IgD-negative memory B cell (primary cell): ENCODE results near the gene EVL. TPM values are rescaled to one million over a fixed set of nuclear protein-coding genes. Genes with fewer than 3 reads are reported as not detected.
"Not testable (repeated sequence)": the region's sequence is repeated elsewhere in the genome, so short reads cannot be mapped to it uniquely, and the experiment has no call there.

ENCODE experiments used
- H3K27ac Mint-ChIP-seq, 3 donors: one replicate each; pipeline ENCODE4 v1.8.0; 2020 to 2022; ENCODE audit warnings: mild to moderate bottlenecking in 3 of 3, mixed read lengths in 3 of 3, moderate library complexity in 1 of 3
- H3K27me3 Mint-ChIP-seq: one replicate; pipeline ENCODE4 v1.8.0; 2021; ENCODE audit warnings: mixed read lengths
- H3K36me3 Mint-ChIP-seq: one replicate; pipeline ENCODE4 v1.8.0; 2020; ENCODE audit warnings: mild to moderate bottlenecking, mixed read lengths
- H3K4me1 Mint-ChIP-seq, 3 donors: one replicate each; pipeline ENCODE4 v1.8.0; 2020 to 2022; ENCODE audit warnings: mixed read lengths in 3 of 3, mild to moderate bottlenecking in 1 of 3
- H3K4me3 Mint-ChIP-seq, 4 donors: one replicate each; pipeline ENCODE4 v1.8.0; 2020 to 2022; ENCODE audit warnings: mild to moderate bottlenecking in 4 of 4, mixed read lengths in 4 of 4, moderate library complexity in 3 of 4
- H3K9me3 Mint-ChIP-seq, 3 donors: one replicate each; pipeline ENCODE4 v1.8.0; 2020 to 2021; ENCODE audit warnings: mixed read lengths in 3 of 3, mild to moderate bottlenecking in 1 of 3
- polyA plus RNA-seq: library from polyadenylated mRNA; unstranded; fragments of 300-500 nt; fragmentation: Illumina TruSeq; gene quantifications from one replicate; pipeline ENCODE4 v1.2.3, GENCODE V29; 2021

Gene EVL, protein sequence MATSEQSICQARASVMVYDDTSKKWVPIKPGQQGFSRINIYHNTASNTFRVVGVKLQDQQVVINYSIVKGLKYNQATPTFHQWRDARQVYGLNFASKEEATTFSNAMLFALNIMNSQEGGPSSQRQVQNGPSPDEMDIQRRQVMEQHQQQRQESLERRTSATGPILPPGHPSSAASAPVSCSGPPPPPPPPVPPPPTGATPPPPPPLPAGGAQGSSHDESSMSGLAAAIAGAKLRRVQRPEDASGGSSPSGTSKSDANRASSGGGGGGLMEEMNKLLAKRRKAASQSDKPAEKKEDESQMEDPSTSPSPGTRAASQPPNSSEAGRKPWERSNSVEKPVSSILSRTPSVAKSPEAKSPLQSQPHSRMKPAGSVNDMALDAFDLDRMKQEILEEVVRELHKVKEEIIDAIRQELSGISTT
- 73.3 TPM for polyA plus RNA-seq

DNA sequence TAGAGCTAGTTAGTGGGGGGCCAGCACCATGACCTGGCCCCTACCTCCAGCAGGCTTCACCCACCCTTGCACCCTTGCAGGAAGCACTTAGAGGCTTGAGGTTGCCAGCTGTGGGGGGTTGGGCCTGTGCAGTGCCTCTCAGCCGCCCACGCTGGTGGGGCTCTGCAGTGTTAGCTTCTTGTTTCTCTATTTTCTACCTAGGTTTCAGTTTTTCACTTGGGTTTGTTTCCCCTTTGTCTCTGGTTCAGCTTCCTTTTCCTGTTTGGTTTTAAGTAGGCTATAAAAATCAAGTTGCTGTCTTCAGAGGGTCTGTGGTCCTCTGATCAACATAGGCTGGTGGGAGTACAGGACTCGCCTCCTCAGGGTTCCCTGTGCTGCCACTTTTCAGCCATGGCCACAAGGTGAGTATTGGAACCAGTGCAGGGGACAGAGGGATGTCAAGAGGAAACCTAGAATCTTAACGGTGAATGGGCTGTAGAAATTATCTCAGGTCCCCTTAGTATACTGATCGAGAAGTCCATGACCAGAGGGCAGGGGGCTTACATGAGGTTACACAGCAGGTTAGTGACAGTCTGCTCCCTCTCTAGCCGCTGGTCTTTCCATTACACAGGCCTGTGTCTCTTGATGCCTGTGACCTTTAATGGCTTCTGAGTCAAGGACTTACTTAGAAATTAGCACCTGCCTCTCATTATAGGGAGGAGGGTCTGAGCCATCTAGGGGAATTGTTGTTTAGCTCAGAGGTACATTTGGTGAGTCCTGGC is at the start of gene EVL:
EVL (plus strand) TSS at position 312 of the 761 bp plus-strand sequence; CDS start at position 391, 79 bp downstream.
- H3K4me3 Mint-ChIP-seq = peak within 1 kb of the TSS; percentile 96 to 100 (median 98)
- no peaks in the 10 kb centered on the region for H3K9me3 Mint-ChIP-seq
- peak within 1 kb of the TSS; percentile 86 to 96 (median 93) for H3K27ac Mint-ChIP-seq
- H3K27me3 Mint-ChIP-seq = no peaks in the 10 kb centered on the region
- peaks cover 29 to 71% (median 41%) of the 10 kb centered on the region in 3 donors for H3K4me1 Mint-ChIP-seq
- H3K36me3 Mint-ChIP-seq = peaks cover under 1% of the 10 kb centered on the region

DNA sequence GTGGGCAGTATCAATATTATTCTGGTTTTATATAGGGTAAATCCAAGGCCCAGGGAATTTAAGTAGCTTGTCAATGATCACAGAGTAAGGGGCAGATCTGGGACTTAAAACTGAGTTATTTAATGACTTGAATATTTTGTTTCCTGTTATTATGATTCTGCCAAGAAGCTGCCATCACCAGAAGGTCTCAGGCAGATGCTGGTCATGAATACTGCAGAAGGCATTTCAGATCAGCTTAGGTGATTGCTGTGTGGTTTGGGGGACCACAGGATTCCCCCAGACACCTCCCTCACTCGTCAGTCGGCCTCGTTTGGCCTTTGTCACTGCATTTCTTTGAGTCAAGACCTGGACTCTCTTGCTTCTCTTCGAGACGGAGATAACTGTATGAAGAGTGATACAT is 47.7 kb upstream of the EVL start:
- no peaks in the 10 kb centered on the region for H3K36me3 Mint-ChIP-seq
- no peak overlapping the region for H3K4me3 Mint-ChIP-seq
- no peak overlapping the region for H3K27ac Mint-ChIP-seq
- H3K9me3 Mint-ChIP-seq = no peaks in the 10 kb centered on the region
- H3K4me1 Mint-ChIP-seq = peaks cover 0 to 4% (median 3%) of the 10 kb centered on the region in 3 donors
- H3K27me3 Mint-ChIP-seq = no peaks in the 10 kb centered on the region

DNA sequence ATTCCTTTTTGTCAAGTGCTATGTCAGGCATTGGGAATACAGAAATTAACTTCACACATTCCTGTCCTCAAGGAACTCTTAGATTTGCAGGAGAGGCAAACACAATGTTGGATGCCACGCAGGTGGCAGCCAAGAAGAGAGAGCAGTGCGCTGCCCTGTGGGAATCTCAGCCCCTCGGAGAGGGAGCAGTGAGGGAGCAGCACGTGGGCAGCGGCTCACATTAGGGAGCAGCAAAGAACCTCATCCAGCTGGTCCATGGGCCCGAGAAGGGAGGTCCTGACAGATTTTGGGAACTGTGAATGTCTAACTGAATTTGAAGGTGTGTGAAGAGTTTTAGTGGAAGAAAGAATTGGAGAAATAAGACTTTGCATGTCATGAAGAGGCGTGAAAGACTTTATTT is 47.2 kb upstream of the EVL start:
- H3K9me3 Mint-ChIP-seq = no peaks in the 10 kb centered on the region
- no peaks in the 10 kb centered on the region for H3K27me3 Mint-ChIP-seq
- no peak overlapping the region for H3K4me3 Mint-ChIP-seq
- H3K4me1 Mint-ChIP-seq = peaks cover 0 to 4% (median 3%) of the 10 kb centered on the region in 3 donors
- H3K36me3 Mint-ChIP-seq = no peaks in the 10 kb centered on the region
- no peak overlapping the region for H3K27ac Mint-ChIP-seq

DNA sequence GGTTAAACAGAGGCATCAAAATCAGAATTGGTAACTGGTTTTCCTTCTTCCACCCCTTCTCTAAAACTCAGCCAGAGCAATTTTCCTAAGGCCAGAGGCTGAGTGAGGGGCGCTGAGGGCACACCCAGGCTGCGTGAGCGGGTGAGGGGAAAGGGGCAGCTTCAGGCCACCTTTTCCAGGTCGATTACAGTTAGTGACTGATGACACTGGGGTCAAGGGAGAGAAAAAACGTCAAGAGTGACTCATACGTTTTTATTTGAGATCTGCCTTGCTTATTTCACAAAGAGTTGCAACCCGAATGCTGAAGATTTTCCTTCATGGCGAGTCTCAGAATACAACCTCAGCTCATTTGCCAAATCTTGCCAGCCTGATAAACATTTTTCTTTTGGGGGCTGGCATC is 46.7 kb upstream of the EVL start:
- no peak overlapping the region for H3K4me3 Mint-ChIP-seq
- H3K36me3 Mint-ChIP-seq = no peaks in the 10 kb centered on the region
- no peaks in the 10 kb centered on the region for H3K9me3 Mint-ChIP-seq
- H3K4me1 Mint-ChIP-seq = peaks cover 0 to 4% (median 3%) of the 10 kb centered on the region in 3 donors
- H3K27ac Mint-ChIP-seq = no peak overlapping the region
- no peaks in the 10 kb centered on the region for H3K27me3 Mint-ChIP-seq

DNA sequence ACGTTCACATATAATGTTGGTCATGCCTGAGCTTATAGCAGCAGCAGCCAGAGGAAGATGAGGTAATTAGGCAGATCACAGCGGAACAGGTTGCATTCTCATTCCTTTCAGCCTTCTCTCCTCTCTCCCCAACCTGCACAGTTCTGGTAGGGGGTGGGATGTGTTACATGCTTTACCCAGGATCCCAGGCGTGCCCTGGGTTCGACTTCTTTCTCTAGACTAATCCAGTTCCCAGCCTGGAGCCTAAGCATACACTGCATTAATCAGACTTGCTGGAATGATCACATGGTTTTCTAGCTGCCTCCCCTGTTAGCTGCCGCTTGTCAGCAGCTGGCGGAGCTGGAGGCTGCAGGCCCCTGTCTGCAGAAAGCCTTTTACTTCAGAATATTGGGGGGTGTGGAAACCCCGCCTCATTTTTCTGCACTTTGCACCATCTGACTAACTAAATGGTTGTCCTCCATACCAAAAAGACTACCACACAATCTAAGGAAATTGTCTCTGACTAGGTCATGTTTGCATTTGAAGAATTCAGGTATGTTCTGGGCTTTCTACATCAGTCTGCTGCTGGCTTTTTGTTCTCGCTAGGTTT is 46.0 kb upstream of the EVL start:
- Mint-ChIP-seq H3K27me3 (no peaks in the 10 kb centered on the region), H3K4me3 (no peak overlapping the region), H3K27ac (no peak overlapping the region), H3K9me3 (no peaks in the 10 kb centered on the region), H3K36me3 (no peaks in the 10 kb centered on the region), H3K4me1 (peaks cover 0 to 4% (median 3%) of the 10 kb centered on the region in 3 donors)

DNA sequence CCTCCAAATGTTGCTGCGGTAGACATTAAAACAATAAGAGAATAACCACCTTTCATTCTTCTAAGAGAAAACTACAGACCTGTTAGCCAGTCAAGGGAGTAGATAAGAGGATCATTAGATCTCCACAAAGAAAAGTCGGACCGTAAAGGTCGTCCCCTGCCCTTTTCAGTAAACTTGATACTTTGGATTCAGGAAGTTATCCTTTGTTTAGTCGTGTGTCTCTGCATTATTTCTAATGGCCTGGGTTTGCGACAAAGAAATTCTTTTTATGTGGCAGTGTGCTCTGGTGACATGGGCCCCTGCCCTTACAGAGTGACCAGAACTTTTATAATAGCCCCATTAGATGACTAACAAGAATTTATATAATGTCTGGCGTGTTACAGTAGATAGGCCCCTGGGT is 44.6 kb upstream of the EVL start:
- Mint-ChIP-seq H3K36me3 (no peaks in the 10 kb centered on the region), H3K9me3 (no peaks in the 10 kb centered on the region), H3K27ac (no peak overlapping the region)

DNA sequence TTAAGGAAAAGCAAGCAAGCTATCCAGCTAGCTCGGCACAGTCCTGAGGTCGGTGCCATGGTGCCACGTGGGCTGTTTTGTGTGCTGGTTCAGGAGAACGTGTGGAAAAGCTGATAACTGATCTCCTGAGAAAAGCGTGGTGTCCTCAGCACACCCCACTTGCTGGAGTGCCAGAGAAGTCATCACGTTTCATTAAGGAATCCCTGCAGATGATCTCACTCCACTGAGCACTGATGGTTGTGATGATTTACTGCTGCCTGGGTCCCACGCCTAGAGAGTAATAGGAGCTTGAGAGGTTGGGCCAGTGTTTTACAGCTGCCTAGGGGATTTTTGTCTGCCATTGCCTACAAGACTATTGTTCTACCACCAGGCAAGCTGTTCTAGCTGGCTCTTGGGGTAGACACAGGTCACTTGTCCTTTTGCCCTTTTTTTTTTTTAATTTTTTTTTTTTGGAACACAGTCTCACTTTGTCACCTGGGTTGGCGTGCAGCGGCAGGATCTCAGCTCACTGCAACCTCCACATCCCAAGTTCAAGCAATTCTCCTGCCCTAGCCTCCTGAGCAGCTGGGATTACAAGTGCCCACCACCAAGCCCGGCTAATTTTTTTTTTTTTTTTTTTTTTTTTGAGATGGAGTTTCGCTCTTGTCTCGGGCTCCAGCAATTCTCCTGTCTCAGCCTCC is 42.3 kb upstream of the EVL start:
- peaks cover under 1% of the 10 kb centered on the region for H3K27me3 Mint-ChIP-seq
- no peak overlapping the region for H3K27ac Mint-ChIP-seq
- no peaks in the 10 kb centered on the region for H3K4me1 Mint-ChIP-seq
- no peak overlapping the region for H3K4me3 Mint-ChIP-seq
- no peaks in the 10 kb centered on the region for H3K36me3 Mint-ChIP-seq
- H3K9me3 Mint-ChIP-seq = no peaks in the 10 kb centered on the region

More for the DNA sequence above, 44.6 kb upstream of the EVL start:
- H3K4me3 Mint-ChIP-seq = no peak overlapping the region
- H3K27me3 Mint-ChIP-seq = no peaks in the 10 kb centered on the region
- no peaks in the 10 kb centered on the region for H3K4me1 Mint-ChIP-seq

DNA sequence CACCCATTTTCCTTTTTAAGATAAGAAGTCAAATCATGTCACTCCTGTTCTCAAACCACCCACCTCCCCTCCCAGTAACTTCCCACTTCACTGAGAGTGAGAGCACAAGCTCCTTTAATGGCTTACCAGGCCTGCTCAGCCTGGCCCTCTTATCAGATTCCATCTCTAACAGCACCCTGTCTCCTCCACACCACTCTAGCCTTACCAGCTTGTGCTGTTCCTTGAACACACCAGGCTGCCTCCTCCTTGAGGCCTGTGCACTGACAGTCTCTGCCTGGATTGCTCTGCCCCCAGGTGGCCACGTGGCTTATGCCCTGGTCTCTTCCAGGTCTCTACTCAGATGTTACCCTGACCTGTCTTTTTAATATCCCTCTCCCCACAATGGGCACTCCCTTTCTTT is 40.1 kb upstream of the EVL start:
- H3K9me3 Mint-ChIP-seq = no peaks in the 10 kb centered on the region
- no peak overlapping the region for H3K4me3 Mint-ChIP-seq
- H3K27me3 Mint-ChIP-seq = peaks cover 6% of the 10 kb centered on the region
- no peaks in the 10 kb centered on the region for H3K4me1 Mint-ChIP-seq
- H3K27ac Mint-ChIP-seq = peak overlapping the region in 2 of 3 donors; percentile 16 to 34
- peaks cover 2% of the 10 kb centered on the region for H3K36me3 Mint-ChIP-seq

DNA sequence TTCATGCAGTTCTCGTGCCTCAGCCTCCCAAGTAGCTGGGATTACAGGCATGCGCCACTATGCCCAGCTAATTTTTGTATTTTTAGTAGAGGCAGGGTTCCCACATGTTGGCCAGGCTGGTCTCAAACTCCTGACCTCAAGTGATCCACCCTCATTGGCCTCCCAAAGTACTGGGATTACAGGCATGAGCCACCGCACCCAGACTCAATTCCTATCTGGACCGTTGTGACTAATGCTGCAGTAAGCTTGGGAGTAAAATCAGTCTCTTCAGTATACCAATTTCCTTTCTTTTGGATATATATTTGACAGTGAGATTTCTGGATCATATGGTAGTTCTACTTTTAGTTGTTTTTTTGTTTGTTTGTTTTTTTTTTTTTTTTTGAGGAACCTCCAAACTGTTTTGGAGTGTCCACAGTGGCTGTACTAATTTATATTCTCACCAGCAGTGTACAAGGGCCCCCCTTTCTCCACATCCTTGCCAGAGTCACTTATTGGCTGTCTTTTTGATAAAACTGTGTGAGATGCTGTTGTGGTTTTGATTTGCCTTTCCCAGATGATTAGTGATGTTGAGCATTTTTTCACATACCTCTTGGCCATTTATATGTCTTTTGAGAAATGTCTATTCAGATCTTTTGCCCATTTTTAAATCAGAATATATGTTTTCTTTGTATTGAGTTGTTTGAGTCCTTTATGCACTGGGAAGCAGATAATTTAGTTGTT is 37.3 kb upstream of the EVL start:
- H3K4me3 Mint-ChIP-seq = no peak overlapping the region
- H3K9me3 Mint-ChIP-seq = no peaks in the 10 kb centered on the region
- H3K27me3 Mint-ChIP-seq = peaks cover 9% of the 10 kb centered on the region
- peaks cover 2% of the 10 kb centered on the region for H3K36me3 Mint-ChIP-seq
- H3K4me1 Mint-ChIP-seq = no peaks in the 10 kb centered on the region
- no peak overlapping the region for H3K27ac Mint-ChIP-seq

DNA sequence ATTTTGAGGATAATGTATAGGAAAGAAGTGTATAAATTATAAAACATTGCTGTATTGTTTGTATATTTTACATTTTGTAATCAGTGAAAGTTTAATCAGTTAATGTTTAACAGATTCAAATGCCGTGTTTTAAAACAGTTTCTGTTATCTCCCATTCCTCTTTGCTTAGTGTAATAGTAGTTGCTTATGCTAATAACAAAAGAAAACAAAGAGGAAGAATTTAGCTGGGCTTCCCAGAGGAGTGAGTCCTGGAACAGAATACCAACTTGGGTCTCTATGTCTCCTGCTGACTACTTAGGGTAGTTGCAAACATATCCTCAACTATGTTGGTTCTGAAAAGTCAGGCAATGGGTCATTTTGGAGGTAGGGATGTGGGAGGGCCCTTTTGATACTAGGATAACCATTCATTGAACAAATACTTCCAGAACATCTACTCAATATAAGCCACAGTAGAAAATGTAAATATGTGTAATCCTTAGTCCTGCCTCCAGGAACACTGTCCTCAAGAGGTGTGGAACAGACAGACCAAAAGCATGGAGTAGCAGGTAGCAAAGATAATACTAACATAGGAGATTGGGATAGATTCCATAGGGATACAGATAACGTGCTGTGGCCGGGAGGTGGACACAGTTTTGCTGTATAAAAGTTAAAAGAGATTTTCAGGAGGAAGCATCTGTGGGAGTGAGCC is 36.1 kb upstream of the EVL start:
- H3K4me3 Mint-ChIP-seq = no peak overlapping the region
- H3K36me3 Mint-ChIP-seq = peaks cover 2% of the 10 kb centered on the region
- H3K4me1 Mint-ChIP-seq = no peaks in the 10 kb centered on the region
- no peak overlapping the region for H3K27ac Mint-ChIP-seq
- no peaks in the 10 kb centered on the region for H3K9me3 Mint-ChIP-seq
- H3K27me3 Mint-ChIP-seq = peaks cover 9% of the 10 kb centered on the region

DNA sequence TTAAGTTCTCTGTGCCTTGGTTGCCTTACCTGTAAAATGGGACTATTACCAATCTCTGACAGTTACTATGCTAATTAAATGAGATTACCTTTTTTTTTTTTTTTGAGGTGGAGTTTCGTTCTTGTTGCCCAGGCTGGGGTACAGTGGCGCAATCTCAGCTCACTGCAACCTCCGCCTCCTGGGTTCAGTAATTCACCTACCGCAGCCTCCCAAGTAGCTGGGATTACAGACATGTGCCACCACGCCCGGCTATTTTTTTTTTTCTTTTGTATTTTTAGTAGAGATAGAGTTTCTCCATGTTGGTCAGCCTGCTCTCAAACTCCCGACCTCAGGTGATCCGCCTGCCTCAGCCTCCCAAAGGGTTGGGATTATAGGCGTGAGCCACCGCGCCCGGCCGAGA is 35.2 kb upstream of the EVL start:
- not testable (repeated sequence) for H3K27ac Mint-ChIP-seq, H3K36me3 Mint-ChIP-seq, H3K9me3 Mint-ChIP-seq, H3K27me3 Mint-ChIP-seq, H3K4me1 Mint-ChIP-seq, H3K4me3 Mint-ChIP-seq

DNA sequence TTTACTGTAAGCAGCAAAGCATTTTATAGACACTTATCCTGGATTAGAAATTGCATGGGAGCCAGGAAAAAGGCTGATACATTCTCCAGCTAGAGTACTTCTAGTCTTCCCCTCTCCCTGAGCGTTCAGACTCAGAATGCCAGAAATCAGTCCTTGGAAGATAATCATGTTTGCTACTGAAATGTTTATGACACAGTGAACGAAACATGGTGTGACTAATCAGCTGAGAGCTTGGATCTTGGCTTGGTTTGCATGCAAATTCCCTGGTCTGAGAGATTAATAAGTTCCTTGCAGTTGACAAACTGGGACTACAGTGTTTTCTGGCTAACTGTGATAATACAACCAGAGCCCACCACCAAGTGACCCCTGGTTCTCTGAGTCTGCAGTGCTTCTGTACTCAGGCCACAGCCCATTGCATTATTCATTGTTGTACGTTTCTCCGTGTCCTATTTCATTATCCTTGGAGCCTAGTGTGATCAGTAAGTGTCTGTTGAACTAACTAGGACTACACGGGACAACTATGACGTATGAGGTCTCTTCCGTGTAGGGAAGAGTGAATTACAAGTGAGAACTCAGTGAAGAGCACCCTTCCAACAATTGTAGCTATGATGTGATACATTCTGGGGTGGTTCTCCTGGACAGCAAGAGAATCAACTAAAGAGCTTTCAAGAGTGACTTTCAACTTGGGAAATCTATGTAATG is 34.6 kb upstream of the EVL start:
- no peak overlapping the region for H3K27ac Mint-ChIP-seq
- H3K4me3 Mint-ChIP-seq = no peak overlapping the region
- no peaks in the 10 kb centered on the region for H3K9me3 Mint-ChIP-seq
- H3K36me3 Mint-ChIP-seq = peaks cover 2% of the 10 kb centered on the region
- H3K4me1 Mint-ChIP-seq = peaks cover 0 to 4% (median 3%) of the 10 kb centered on the region in 3 donors
- H3K27me3 Mint-ChIP-seq = peaks cover 9% of the 10 kb centered on the region

DNA sequence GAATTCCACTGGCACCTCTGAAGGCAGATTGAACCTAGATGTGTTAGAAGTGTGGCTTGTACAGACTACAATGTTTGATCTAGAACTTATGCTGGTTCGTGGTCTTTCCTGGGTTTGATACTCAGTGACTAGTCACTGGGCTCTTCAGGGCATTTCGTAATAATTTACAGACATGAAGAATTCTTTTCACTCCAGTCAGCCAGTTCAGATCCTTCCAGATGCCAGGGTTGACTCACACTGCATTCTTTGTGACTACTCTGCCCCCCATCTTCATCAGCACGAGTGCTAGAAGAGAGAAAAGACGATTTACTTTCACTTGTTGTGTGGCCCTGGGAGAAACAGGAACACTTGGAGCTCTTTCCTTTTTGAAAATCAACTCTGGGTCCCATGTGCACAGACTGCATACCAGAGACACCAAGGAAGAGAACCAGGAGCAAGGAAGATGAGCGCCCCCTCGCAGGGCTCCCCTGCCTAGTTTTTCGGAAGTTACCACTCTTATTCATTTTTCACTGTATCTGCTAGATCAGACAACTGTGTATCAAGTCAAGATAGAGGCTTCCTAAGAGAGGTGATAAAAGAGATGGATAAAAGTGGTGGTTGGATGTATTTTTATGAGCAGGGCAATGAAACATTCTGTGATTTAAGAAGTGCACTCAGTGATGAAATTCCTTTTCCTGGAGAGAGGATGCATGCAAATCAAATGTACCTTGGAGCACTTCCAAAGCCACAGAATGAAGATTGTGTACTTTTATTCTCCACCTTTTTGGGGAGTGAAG is 33.5 kb upstream of the EVL start:
- Mint-ChIP-seq H3K27ac (no peak overlapping the region), H3K36me3 (peaks cover 2% of the 10 kb centered on the region), H3K4me1 (peaks cover 0 to 4% (median 3%) of the 10 kb centered on the region in 3 donors), H3K27me3 (peaks cover 9% of the 10 kb centered on the region), H3K9me3 (no peaks in the 10 kb centered on the region), H3K4me3 (no peak overlapping the region)
